ELR (cell line): ENCODE results near the gene KCNQ5.
A peak's percentile ranks its signal among the peaks of the same experiment; 100 is the strongest.
"Not testable (repeated sequence)": the region's sequence is repeated elsewhere in the genome, so short reads cannot be mapped to it uniquely, and the experiment has no call there.

Experiments
- DNase-seq: peaks from one replicate; pipeline ENCODE4 v3.0.0-alpha.2; 2015; ENCODE audit warnings: low read depth

The KCNQ5 gene

DNA sequence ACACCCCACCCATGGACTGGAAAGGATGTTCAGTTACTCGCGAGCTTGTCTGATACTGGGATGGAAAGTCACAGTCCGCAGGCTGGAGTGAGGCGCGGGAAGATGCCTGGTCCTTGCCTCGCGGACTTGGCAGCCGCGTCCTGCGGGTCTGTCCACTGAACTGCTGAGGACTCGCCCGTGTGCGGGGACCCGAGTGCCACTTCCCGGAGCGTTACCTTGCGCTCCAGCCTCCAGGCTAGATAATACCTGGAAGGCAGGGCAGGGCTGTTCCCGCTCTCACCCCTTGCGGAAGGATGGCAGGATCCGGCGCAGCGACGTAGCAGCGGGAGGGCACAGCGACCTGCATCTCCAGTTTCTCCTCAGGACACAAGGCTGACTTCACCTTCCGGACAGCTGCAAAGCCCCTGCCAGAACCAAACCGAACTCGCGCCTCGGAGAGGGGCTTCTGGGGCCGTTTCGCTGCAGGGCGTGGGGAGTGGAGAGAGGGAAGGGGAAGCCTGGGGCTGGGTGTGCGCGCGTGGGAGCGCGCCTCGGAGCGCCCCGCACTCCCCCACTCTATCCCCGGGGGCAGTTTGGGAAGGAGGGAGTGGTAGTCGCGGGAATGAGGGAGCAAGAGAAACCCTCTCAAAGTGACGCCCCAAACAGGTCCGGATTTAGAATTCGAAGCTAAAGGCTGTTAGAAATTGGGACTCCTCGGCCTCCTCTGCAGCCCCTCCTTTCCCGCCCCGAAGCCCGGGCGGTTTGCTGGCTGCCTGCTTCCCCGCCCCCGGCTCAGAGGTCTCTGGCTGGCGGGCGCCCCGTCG, at the start of gene KCNQ5:
KCNQ5 (plus strand) TSS at position 774 of the 803 bp plus-strand sequence.
- DNase-seq: peak; percentile 57

DNA sequence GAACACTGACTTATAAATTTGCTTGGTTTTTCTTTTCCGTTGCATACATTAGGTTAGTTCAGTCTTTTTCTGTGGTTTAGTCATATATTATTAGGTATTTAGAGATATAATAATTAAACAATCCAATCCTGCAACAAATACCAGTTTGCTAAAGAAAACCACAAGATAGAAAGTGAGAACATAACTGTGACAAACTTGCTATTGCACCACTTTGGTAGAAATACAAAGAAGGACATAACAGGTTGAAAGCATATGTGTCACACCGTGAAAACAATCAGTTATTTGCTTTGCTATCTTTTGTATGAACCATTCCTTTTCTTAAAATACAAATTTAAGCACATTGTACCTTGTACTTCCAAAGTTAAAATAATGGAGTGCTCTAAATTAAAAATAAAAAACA, 42.0 kb upstream of the KCNQ5 start:
- peak; percentile 8 for DNase-seq

DNA sequence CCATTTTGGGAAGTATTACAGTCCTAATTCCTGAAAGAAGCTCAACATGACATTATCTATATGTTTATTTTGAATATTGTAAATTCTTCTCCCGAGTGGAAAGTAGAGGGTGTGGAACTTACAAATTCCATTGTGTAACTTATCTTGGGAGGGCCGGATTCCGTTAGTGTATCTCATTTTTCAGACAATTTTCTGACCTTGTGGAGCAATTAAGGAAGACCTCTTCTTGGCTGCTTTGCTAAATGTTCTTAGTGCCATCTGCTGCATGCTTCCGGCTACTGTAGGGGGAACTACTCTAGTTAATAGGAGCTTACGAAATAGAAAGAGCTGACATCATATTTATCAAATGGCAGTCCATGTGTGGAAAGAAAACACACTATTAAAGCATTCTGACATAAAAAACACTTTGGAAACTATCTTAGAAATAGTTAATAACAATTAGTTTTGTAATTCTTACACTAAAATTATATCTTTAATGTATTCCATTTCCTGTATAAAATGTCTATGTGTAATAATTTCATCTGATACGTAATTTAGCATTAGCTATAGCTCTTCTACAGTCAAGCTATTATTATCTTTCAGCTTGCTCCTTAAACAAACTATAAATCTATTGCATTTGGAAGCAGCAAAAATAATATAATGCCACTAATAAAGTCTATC, 41.5 kb upstream of the KCNQ5 start:
- peak; percentile 91 for DNase-seq

DNA sequence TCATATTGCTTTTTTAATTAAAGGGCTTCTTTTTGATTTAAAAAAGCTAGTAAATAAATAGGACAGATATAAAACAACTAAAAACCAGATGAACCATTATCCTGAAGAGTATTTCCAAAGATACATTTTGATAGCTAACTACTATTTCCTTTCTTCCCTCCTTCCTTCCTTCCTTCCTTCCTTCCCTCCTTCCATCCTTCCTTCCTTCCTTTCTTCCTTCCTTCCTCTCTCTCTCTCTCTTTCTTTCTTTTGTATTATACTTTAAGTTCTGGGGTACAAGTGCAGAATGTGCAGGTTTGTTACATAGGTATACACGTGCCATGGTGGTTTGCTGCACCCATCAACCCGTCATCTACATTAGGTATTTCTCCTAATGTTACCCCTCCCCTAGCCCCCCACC, 40.9 kb upstream of the KCNQ5 start:
- DNase-seq: not testable (repeated sequence)

DNA sequence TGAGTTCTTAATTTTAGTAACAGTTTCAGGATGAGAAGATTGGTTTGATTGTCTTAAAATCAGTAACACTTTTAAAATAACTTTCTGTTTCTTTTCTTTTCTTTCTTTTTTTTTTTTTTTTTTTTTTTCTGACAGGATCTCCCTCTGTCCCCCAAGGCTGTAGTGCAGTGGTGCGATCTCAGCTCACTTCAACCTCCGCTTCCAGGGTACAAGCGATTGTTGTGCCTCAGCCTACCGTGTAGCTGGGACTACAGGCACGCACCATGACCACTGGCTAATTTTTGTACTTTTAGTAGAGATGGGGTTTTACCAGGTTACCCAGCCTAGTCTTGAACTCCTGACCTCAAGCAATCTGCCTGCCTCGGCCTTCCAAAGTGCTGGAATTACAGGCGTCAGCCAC, 33.7 kb upstream of the KCNQ5 start:
- DNase-seq: no peak

DNA sequence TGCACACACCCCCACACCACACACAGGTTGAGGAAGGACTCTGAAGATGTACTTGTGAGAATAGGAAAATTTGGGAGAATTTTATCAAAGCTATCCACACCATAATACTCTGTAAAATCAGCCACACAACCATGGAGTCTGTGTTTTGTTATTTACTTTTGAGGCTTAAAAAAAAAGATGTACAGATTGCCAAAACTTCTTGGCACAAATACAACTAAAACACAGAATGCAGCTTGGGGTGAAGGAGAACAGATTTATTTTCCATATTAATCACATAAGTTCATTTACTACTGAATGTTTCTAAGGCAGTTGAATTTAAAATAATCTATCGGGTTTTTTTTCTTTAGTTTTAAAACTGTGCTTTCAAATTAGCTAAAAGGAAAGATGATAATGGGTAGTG, 32.8 kb upstream of the KCNQ5 start:
- no peak for DNase-seq

DNA sequence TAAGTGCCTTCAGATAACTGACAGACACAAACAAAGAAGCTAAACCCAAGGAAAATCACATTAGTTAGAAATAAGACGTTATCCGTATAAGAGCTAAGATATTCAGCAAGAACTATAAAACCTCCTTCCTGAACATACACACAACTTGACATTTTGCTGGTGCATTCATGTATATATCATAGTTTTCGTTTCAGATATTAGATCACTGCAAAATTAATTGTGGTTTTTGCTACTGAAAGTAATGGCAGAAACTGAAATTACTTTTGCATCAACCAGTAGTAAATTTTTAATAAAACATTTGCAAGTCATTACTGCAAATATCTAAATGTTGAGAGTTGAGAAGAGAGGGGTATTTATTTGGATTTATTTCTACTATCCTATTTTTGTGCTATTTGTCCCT, 26.1 kb upstream of the KCNQ5 start:
- DNase-seq: no peak

DNA sequence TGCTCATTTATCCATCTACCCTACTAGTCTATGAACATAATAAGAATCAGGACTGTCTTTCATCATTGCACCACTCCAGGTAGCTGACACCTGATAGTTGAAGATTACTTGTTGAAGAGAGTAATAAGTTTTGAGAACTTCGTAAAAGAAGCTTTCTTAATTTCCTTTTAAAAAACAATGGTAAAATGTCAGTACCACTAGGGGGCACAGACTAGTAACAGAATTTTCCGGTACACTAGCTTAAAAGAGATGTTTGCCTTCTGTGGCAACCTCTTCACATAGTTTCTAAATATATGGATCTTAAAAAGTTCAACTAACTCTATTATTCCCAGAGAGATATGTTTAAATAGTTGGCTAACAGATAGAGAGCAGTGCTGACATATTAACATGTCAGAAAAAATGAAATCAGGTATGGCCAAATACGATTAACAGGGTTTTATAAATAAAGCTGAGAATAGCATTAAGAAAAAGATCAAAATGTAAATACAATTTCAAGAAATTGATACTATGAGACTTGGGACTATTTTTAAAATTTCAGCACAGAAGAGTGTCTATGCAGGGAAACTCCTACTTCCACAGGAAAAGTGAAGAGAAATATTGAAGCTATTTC, 5.4 kb upstream of the KCNQ5 start:
- DNase-seq: peak; percentile 67

DNA sequence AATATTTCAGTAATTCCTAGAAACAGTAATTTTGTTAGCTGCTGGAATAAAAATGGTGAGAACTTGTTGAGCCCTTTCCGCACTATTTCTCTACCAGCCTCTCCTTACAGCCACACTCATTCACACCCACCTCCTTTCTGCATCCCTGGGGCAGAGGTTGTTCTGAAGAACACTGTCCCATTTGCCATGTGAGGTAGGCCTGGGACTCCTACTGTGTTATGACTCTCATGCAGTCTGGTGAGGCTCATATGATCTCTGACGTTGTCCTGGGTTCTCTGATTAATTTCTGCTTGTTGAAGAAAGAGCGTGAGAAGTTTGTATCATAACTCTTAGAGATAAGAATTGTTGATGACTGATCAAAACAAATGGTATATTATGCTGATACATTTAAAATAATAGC, 4.1 kb upstream of the KCNQ5 start:
- no peak for DNase-seq

DNA sequence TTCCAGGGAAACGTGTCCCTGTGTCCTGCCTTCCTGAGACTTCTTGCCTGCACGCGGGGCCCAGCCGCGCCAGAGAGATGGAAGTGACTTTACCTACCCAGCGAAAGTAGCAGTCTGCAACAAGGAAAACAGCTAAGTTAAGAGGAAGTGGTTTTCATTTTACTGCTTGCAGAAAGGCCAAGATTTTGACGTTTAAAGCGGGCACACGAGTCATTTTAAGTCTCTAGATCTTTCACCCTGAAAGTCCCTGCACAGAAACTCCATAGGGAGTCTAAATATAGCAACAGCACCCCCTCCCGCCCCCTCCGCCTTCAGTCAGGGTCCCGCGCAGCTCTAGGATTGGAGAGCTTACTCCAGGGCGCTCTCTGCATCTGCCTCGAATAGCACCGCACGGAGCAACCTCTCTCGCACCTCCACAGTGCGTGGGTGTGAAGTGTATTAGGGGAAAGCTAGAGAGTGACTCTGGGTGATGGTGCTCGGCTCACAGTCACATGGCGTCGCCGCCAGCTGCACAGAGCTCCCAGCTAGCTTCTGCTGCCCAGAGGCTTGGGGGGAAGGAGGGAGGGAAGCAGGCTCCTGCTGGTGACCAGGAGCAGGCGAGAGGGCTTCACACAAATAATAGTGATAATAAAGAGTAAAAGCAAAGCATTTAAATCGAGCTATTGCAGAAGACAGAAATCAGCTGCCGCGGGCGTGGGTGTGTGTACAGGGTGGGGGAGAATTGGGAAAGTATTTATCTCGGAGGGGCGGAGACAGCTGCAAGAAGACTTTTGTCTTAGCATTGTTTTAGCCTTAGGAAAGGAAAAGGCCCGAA, 1.8 kb upstream of the KCNQ5 start:
- DNase-seq: peak; percentile 40

DNA sequence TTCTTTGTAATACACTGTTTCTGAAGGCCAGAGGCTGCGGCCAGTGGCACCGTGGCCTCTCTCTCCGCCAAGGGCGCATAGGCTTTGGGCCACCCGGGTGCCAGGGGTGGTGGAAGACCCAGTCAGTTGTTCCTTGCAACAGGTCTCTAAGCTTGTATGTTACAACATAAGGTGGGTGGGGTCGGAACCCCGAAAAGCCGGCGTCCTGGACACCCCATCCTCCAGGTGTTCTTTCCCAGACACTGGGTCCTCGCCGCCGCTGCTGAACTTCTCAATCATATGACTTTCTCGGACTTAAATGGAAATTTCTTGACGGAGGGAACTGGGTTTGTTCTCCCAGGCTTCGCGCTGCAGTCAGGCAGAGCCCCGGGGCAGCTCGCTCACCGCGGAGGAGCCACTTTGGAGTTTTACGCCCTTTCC, 983 bp upstream of the KCNQ5 start:
- no peak for DNase-seq

DNA sequence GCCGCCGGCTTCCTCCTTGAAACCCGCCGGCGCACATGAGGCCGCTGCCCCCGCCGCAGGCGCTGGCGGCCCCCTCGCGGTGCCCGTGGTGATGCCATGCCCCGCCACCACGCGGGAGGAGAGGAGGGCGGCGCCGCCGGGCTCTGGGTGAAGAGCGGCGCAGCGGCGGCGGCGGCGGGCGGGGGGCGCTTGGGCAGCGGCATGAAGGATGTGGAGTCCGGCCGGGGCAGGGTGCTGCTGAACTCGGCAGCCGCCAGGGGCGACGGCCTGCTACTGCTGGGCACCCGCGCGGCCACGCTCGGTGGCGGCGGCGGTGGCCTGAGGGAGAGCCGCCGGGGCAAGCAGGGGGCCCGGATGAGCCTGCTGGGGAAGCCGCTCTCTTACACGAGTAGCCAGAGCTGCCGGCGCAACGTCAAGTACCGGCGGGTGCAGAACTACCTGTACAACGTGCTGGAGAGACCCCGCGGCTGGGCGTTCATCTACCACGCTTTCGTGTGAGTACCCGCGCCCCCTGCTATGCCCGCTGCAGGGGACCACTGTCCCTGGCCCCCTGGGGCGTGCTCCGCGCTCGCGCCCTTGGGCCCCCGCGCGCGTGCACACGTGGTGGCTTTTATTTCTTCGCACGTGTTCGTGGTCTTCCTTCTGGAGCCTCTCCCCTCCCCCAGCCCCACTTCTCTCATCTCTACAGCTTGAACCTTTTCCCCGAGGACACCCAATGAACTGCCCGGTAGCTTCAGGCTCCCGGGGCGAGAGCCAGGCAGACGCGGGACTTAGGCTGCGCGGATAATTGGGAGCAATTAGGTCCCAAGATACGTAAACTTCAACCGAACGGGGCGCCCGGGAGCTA, 453 bp downstream of the KCNQ5 start:
- DNase-seq: peak; percentile 78

DNA sequence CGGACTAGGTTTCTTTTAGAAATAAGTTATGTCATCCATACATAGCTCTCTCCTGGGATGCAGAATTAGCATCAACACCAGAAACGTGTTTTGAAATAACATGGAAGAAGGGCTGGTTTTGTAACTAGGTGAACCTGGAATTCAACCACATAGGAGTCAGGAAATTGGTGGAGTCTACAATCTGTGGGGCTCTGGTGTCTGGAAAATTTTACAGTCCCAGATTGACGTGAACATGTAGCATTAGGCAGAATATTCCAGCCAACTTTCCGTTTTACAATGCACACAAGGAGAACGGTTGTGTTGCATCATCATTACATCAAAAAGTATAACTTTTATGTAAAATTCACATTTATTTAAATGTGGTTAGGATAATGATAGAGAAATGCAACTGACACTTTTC, 1.9 kb downstream of the KCNQ5 start:
- DNase-seq: peak; percentile 18

DNA sequence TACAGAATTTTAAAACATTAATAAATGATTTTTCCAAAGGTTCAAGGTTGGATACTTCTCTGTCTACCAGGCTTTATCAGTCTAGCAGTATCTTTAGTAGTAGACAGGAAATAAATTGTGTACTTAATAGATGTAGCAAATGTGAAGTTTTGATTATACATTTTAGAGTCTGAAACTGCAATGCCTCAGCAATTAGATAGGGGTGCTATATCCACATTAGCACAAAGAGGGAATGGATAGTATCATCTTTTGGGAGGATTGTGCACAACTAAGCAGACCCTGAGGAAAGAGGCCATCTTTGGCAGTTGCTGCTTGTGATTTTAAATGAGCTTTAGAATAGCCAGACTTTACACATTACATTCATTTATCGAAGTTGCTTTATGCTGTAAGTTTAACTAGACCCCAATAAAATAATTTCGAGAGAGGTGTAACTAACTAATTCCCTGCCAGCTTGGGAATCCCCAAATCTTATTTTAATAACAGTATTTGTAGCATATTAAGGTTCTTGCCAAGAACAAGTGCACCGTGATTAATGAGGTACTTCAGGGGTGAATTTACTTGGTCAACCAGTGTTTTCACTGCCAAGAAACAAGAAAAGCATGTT, 2.8 kb downstream of the KCNQ5 start:
- peak; percentile 69 for DNase-seq

DNA sequence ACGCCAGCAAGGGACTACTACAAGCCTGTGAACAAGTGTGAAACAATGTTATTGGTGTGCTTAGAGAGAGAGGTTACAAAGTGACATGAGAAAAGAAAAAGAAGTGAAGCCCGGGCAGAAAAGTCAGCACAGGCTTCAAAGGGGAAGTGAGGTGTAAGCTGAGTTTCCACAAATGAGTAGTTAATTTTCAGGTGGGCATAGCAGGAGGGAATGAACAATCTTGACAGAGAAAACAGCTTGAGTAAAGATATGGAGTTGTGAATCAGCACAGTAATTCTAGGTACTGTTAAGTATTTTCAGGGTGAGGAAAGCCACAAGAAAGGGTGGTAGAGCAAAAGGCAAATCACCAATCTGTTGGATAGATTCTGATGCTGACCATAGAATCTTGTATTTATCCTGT, 4.3 kb downstream of the KCNQ5 start:
- no peak for DNase-seq

DNA sequence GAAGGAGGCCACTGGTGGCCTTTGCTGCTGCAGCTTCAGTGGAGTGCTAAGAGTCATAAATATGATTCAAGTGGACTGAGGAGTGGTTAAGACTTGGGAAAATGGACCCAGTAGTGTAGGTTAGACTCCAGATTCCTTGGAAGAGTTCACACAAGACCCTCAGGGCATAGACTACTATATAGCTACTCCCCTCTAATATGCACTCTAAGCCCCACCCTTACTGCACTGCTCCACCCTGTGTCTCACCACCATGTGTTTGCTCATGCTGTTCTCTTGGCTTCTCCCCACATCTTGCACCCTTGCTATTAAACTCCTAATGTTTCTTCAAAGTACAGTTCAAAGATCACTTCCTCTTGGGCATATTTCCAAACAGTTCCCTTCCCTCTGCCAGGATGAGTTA, 5.7 kb downstream of the KCNQ5 start:
- no peak for DNase-seq

DNA sequence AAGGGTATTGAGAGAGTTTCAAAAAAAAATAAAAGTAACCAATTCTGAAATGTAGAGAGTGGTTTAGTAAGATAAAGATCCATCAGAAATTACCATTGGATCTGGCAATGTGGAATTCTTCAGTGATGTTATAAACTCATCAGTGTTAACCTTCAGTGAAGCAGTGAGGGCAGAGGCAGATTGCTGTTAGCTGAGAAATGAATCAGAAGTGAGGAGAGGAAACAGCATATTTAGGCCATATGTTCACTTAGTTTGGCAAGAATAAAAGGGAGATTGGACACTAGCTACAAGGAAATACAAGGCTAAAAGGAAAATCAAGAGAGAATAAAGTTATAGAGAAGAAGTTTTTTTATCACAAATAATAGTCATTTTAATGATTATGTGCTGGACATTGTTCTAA, 9.6 kb downstream of the KCNQ5 start:
- peak; percentile 40 for DNase-seq

DNA sequence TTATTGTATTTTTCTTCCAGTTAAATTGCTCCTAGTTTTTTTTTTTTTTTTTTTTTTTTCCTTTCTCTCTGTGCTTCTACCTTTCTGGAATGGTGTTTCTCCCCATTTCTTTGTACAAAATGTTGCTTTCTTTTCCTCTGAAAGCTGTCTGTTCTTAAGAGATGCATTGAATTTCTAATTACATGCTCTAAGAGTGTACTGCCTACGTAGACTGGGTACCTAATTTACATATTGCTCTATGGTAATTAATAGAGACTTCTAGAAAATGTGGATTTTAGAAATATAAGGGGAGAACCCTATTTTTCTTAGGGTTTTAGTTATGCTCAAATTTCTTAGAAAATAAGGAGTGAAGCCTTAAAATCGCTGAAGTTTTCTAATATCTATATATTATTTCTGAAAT, 13.8 kb downstream of the KCNQ5 start:
- no peak for DNase-seq

DNA sequence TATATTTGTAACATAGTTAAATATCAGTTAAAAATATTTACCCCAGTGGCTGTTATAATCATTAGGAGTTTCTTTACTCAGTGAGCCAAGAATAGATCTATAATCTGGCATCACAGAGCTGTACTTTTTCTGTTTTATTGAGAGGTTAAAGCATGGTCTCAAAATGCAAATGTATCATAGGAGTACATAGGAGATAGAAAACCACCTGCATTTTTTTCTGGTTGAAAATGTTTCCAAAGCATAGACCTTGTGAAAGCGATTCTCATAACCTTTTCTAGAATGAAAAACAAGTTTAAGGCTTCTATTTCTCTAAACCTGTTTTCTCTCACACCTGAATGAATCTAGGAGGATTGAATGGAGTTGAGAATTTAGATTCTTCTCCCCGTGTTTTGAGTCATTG, 14.4 kb downstream of the KCNQ5 start:
- DNase-seq: no peak

DNA sequence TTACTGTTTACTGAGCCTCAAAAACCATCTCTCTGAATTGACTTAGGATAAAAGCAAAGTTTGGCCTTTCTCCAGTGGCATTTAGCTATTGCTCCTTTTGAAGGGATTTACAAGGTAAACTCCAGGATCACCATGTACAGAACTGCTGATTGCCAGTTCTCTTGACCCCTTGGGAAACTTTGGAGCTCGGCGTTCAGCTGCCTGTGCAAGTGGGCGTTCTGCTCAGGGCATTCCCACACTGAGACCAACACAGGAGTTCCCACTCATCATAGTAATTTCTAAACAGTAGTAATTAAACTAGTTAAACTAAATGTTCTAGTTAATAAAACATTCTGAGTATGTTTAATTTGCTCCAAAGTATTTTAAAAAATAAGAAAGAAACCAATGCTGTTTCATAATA, 14.9 kb downstream of the KCNQ5 start:
- no peak for DNase-seq
